Mesenchymal stem cell (in vitro differentiated cells and primary cell): ENCODE data around the gene DLGAP1.
A peak's percentile ranks its signal among the peaks of the same experiment; 100 is the strongest.

ENCODE experiments used
- DNase-seq: peaks from one replicate; pipeline ENCODE4 v3.0.0-alpha.2; 2013
- H2AFZ ChIP-seq: one replicate; pipeline ENCODE4 v1.6.1; 2013; ENCODE audit warnings: low read depth, mild to moderate bottlenecking, control low read depth, inconsistent platforms, low read length, moderate library complexity
- H2AK5ac ChIP-seq: 2 replicates; pipeline ENCODE4 v1.6.1; 2013; ENCODE audit warnings: low read length, moderate library complexity, mild to moderate bottlenecking, inconsistent platforms; ENCODE audit not compliant: severe bottlenecking
- H2BK120ac ChIP-seq: one replicate; pipeline ENCODE4 v1.6.1; 2013; ENCODE audit warnings: low read depth, mild to moderate bottlenecking, inconsistent platforms, low read length, moderate library complexity
- H2BK12ac ChIP-seq, 2 experiments: one replicate each; pipeline ENCODE4 v1.6.1; 2013; ENCODE audit warnings: inconsistent platforms in 2 of 2, low read length in 2 of 2, mild to moderate bottlenecking in 2 of 2, moderate library complexity in 2 of 2, control low read depth in 1 of 2
- H2BK15ac ChIP-seq: one replicate; pipeline ENCODE4 v1.6.1; 2013; ENCODE audit warnings: mild to moderate bottlenecking, low read depth, inconsistent platforms; ENCODE audit not compliant: poor library complexity, severe bottlenecking
- H2BK5ac ChIP-seq: 2 replicates; pipeline ENCODE4 v1.6.1; 2013; ENCODE audit warnings: low read depth, mild to moderate bottlenecking, low read length, control low read depth, inconsistent platforms; ENCODE audit not compliant: poor library complexity, severe bottlenecking
- H3K14ac ChIP-seq, 2 experiments: one replicate each; pipeline ENCODE4 v1.6.1; 2013; ENCODE audit warnings: inconsistent platforms in 2 of 2, low read length in 2 of 2, control low read depth in 1 of 2, mild to moderate bottlenecking in 1 of 2, moderate library complexity in 1 of 2
- H3K18ac ChIP-seq, 2 experiments: one replicate each; pipeline ENCODE4 v1.6.1; 2013; ENCODE audit warnings: inconsistent platforms in 2 of 2, low read length in 2 of 2, control low read depth in 1 of 2, low read depth in 1 of 2, mild to moderate bottlenecking in 1 of 2
- H3K23ac ChIP-seq, 2 experiments: one replicate each; pipeline ENCODE4 v1.6.1; 2013; ENCODE audit warnings: inconsistent platforms in 2 of 2, low read length in 2 of 2, mild to moderate bottlenecking in 2 of 2, moderate library complexity in 2 of 2, control low read depth in 1 of 2
- H3K27ac ChIP-seq: 2 replicates; pipeline ENCODE4 v1.5.1; 2013; ENCODE audit warnings: mild to moderate bottlenecking, moderate library complexity, low read length, control low read depth, inconsistent platforms; ENCODE audit not compliant: poor library complexity, severe bottlenecking
- H3K27me3 ChIP-seq, 2 experiments: 2 replicates each; pipeline versions ENCODE4 v1.6.1 to v1.7.0; 2013; ENCODE audit warnings: low read length in 2 of 2, mild to moderate bottlenecking in 2 of 2, moderate library complexity in 2 of 2, control low read depth in 1 of 2, inconsistent platforms in 1 of 2; ENCODE audit not compliant: control insufficient read depth in 1 of 2, insufficient read depth in 1 of 2
- H3K36me3 ChIP-seq, 2 experiments: 2 replicates each; pipeline versions ENCODE4 v1.6.1 to v1.7.0; 2013; ENCODE audit warnings: low read length in 2 of 2, control low read depth in 1 of 2, inconsistent platforms in 1 of 2, low read depth in 1 of 2, mild to moderate bottlenecking in 1 of 2; ENCODE audit not compliant: insufficient read depth in 2 of 2, control insufficient read depth in 1 of 2
- H3K4ac ChIP-seq, 2 experiments: one replicate each; pipeline ENCODE4 v1.6.1; 2013; ENCODE audit warnings: inconsistent platforms in 2 of 2, low read length in 2 of 2, mild to moderate bottlenecking in 2 of 2, moderate library complexity in 2 of 2, control low read depth in 1 of 2, low read depth in 1 of 2
- H3K4me1 ChIP-seq: 2 replicates; pipeline ENCODE4 v1.6.1; 2013; ENCODE audit warnings: low read depth, low read length, control low read depth; ENCODE audit not compliant: control insufficient read depth, insufficient read depth
- H3K4me2 ChIP-seq: 2 replicates; pipeline ENCODE4 v1.6.1; 2013; ENCODE audit warnings: low read length, mild to moderate bottlenecking, inconsistent platforms; ENCODE audit not compliant: poor library complexity, severe bottlenecking
- H3K4me3 ChIP-seq, 2 experiments: 2 replicates each; pipeline versions ENCODE4 v1.5.1 to v1.7.0; 2013; ENCODE audit warnings: low read length in 2 of 2, mild to moderate bottlenecking in 2 of 2, control low read depth in 1 of 2, low read depth in 1 of 2; ENCODE audit not compliant: insufficient read depth in 1 of 2
- H3K79me1 ChIP-seq: replicated peaks from 2 replicates; pipeline ENCODE4 v1.6.1; 2013; ENCODE audit warnings: mild to moderate bottlenecking, control low read depth, low read length, inconsistent platforms; ENCODE audit not compliant: poor library complexity, severe bottlenecking
- H3K9ac ChIP-seq: 2 replicates; pipeline ENCODE4 v1.7.0; 2013; ENCODE audit warnings: mild to moderate bottlenecking, low read length, moderate library complexity
- H3K9me3 ChIP-seq: 2 replicates; pipeline ENCODE4 v1.7.0; 2013; ENCODE audit warnings: mild to moderate bottlenecking, low read length; ENCODE audit not compliant: control insufficient read depth
- H4K8ac ChIP-seq: one replicate; pipeline ENCODE4 v1.6.1; 2013; ENCODE audit warnings: inconsistent platforms, mild to moderate bottlenecking, low read length, moderate library complexity
- H4K91ac ChIP-seq: one replicate; pipeline ENCODE4 v1.6.1; 2013; ENCODE audit warnings: mild to moderate bottlenecking, low read length, inconsistent platforms
- WGBS: methylation state at CpG from one replicate; pipeline ENCODE4 v1.1.7; 2013; ENCODE audit warnings: mixed read lengths; 5-methylcytosine and 5-hydroxymethylcytosine counted together

The DLGAP1 gene

DNA sequence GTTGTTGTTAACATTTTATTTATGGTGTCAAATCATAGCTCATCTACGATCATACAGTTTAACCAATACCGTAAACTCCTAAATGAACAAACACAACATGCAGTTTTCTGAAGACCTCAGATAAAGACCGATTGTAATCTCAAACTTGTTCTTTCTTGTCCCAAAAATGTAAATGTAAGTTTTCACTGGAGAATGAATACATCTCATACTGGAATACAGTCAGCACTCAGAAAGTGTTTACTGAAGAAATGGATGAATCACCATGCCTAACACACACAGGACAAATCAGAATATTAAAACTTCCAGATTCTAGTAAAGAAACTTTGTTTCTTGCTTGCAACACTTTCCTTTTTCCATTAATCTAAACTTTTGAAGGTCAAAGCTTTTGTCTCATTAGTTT, 380.5 kb downstream of the DLGAP1 start:
- no peak overlapping the region for H3K4me2 ChIP-seq
- H3K36me3 ChIP-seq = no peaks in the 10 kb centered on the region
- no peak overlapping the region for H2BK5ac ChIP-seq
- H3K27ac ChIP-seq = no peak overlapping the region
- no peak overlapping the region for H3K18ac ChIP-seq
- H2AK5ac ChIP-seq = no peak overlapping the region
- no peak overlapping the region for H2BK12ac ChIP-seq
- H3K4me1 ChIP-seq = no peaks in the 10 kb centered on the region
- H3K4me3 ChIP-seq = no peak overlapping the region
- no peak overlapping the region for H4K8ac ChIP-seq
- H2BK120ac ChIP-seq = no peak overlapping the region
- H3K4ac ChIP-seq = no peak overlapping the region
- no peak overlapping the region for H2BK15ac ChIP-seq
- WGBS = 94% methylated on average over 3 of the region's 3 CpGs
- no peak overlapping the region for H3K14ac ChIP-seq
- no peaks in the 10 kb centered on the region for H3K27me3 ChIP-seq
- no peaks in the 10 kb centered on the region for H3K79me1 ChIP-seq
- no peak overlapping the region for H2AFZ ChIP-seq
- no peaks in the 10 kb centered on the region for H3K9me3 ChIP-seq
- no peak overlapping the region for H4K91ac ChIP-seq
- no peak for DNase-seq
- no peak overlapping the region for H3K23ac ChIP-seq
- peak overlapping the region; percentile 40 for H3K9ac ChIP-seq

DNA sequence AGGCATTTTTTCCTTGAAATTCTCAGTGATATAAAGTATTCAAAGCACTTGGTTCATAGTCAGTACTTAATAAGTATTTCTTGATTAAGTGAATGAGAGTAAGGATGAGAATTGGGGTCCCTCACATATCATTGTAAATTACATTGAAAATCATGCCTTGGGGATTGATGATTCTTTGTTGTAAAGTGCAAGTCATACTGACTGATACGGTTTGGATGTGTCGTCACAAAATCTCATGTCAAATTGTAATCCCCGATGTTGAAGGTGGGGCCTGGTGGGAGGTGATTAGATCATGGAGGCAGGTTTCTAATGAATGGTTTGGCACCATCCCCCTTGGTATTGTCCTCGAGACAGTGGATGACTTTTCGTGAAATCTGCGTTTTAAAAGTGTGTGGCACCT, 385.9 kb downstream of the DLGAP1 start:
- no peak overlapping the region for H3K23ac ChIP-seq
- no peak overlapping the region for H2AK5ac ChIP-seq
- H3K4me3 ChIP-seq = no peak overlapping the region
- no peaks in the 10 kb centered on the region for H3K36me3 ChIP-seq
- WGBS = 62% methylated on average over 6 of the region's 6 CpGs
- H2BK5ac ChIP-seq = no peak overlapping the region
- no peak overlapping the region for H4K8ac ChIP-seq
- H2BK120ac ChIP-seq = no peak overlapping the region
- H3K9me3 ChIP-seq = peaks cover 3% of the 10 kb centered on the region
- H3K18ac ChIP-seq = no peak overlapping the region
- H3K27me3 ChIP-seq = no peaks in the 10 kb centered on the region
- H2AFZ ChIP-seq = no peak overlapping the region
- no peak for DNase-seq
- H3K4me1 ChIP-seq = no peaks in the 10 kb centered on the region
- H4K91ac ChIP-seq = no peak overlapping the region
- H3K27ac ChIP-seq = no peak overlapping the region
- H3K14ac ChIP-seq = no peak overlapping the region
- no peak overlapping the region for H3K4me2 ChIP-seq
- H2BK15ac ChIP-seq = no peak overlapping the region
- H3K79me1 ChIP-seq = no peaks in the 10 kb centered on the region
- H3K4ac ChIP-seq = no peak overlapping the region
- no peak overlapping the region for H2BK12ac ChIP-seq
- H3K9ac ChIP-seq = no peak overlapping the region

DNA sequence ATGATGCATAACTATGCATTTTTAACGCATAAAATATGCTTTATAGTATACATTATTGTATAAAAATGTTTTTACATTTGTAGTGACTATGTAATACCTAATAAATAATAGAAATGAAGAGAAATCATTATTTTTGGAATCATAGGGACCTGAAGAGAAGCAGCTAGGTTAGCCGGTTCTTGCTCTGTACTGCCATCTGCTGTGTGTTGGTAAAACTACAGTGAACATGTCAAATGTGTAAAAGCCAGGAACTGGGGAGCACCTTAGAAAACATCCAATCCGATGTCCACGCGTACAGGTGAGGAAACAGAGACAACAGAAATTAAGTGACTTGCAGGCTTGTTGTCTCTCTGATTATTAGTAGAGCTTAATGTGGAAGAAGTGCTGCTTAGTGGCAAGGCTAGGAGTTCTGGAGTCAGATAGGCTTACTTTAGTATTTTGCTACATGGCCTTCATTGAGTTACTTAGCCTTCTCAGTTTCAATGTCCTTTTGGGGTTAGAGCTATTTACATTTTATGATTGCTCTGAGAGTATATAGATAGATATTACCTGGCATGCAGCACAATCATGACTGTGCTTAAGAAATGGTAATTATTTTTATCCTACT, 386.5 kb downstream of the DLGAP1 start:
- Histone ChIP-seq H3K14ac (no peak overlapping the region), H3K4me2 (no peak overlapping the region), H2BK15ac (no peak overlapping the region), H4K8ac (no peak overlapping the region), H3K27me3 (no peaks in the 10 kb centered on the region), H3K4me1 (no peaks in the 10 kb centered on the region), H3K23ac (no peak overlapping the region), H3K4me3 (no peak overlapping the region), H3K36me3 (no peaks in the 10 kb centered on the region), H3K9ac (no peak overlapping the region), H3K79me1 (no peaks in the 10 kb centered on the region), H2BK120ac (no peak overlapping the region), H2BK5ac (no peak overlapping the region), H3K18ac (no peak overlapping the region), H3K9me3 (peaks cover 3% of the 10 kb centered on the region), H2BK12ac (no peak overlapping the region), H2AK5ac (no peak overlapping the region), H4K91ac (no peak overlapping the region), H2AFZ (no peak overlapping the region), H3K27ac (no peak overlapping the region), H3K4ac (no peak overlapping the region)
- 35% methylated on average over 4 of the region's 5 CpGs for WGBS
- peak; percentile 42 for DNase-seq

DNA sequence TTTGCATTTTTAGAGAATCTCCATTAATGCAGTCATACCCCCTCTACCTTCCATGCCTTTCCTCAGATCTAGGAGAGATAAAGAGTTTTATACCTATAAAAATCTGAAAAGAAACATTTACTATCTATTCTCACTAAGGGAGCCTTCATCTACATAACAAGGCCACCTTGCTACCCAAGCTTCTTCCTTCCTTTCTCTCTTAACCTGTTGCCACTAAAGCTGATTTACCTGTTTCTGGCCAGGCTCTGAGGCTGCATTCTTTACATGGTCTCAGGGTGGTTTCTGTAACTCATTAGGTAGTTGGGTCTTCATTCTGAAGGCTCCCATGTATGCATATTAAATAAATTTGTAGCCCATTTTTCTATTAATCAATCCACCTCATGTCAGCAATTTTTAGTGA, 391.6 kb downstream of the DLGAP1 start:
- Histone ChIP-seq H2BK120ac (no peak overlapping the region), H3K23ac (no peak overlapping the region), H4K91ac (no peak overlapping the region), H3K9me3 (peaks cover 24% of the 10 kb centered on the region), H4K8ac (no peak overlapping the region), H3K9ac (no peak overlapping the region), H2BK12ac (no peak overlapping the region), H3K14ac (no peak overlapping the region), H3K27me3 (no peaks in the 10 kb centered on the region), H3K36me3 (no peaks in the 10 kb centered on the region), H3K18ac (no peak overlapping the region), H3K4ac (no peak overlapping the region), H3K4me1 (no peaks in the 10 kb centered on the region), H2AFZ (no peak overlapping the region), H3K4me3 (no peak overlapping the region), H2AK5ac (no peak overlapping the region), H3K27ac (no peak overlapping the region), H3K4me2 (no peak overlapping the region), H2BK15ac (no peak overlapping the region), H3K79me1 (no peaks in the 10 kb centered on the region), H2BK5ac (no peak overlapping the region)
- DNase-seq = no peak
